ENCODE results near the gene NRM. TPM values are rescaled to one million over a fixed set of nuclear protein-coding genes. Genes with fewer than 3 reads are reported as not detected.
"Not testable (repeated sequence)": the region's sequence is repeated elsewhere in the genome, so short reads cannot be mapped to it uniquely, and the experiment has no call there.

The NRM gene
- total and polyA plus RNA-seq, 2 experiments from 2014 or later, result 13.8 to 33.8 TPM

DNA sequence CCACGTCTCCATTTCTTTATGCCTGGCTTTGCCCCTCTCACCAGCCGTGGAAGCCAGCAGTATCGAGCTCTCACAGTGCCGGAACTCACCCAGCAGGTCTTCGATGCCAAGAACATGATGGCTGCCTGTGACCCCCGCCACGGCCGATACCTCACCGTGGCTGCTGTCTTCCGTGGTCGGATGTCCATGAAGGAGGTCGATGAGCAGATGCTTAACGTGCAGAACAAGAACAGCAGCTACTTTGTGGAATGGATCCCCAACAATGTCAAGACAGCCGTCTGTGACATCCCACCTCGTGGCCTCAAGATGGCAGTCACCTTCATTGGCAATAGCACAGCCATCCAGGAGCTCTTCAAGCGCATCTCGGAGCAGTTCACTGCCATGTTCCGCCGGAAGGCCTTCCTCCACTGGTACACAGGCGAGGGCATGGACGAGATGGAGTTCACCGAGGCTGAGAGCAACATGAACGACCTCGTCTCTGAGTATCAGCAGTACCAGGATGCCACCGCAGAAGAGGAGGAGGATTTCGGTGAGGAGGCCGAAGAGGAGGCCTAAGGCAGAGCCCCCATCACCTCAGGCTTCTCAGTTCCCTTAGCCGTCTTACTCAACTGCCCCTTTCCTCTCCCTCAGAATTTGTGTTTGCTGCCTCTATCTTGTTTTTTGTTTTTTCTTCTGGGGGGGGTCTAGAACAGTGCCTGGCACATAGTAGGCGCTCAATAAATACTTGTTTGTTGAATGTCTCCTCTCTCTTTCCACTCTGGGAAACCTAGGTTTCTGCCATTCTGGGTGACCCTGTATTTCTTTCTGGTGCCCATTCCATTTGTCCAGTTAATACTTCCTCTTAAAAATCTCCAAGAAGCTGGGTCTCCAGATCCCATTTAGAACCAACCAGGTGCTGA lies 33.3 kb upstream of the NRM start:
- peaks cover 37% of the 10 kb centered on the region for H3K79me2 ChIP-seq (replicated peaks; ENCODE audit: insufficient read depth)
- H3K36me3 ChIP-seq (ENCODE audit: insufficient read depth), result peaks cover 34% of the 10 kb centered on the region
- H3K9me3 Mint-ChIP-seq, result peaks cover 11% of the 10 kb centered on the region; the same call in 2 of the 3 replicates
- peaks cover 67% of the 10 kb centered on the region for H3F3A ChIP-seq (replicated peaks; ENCODE audit: low read depth)
- H3K4me3 ChIP-seq; H3K9me2 ChIP-seq (ENCODE audit: insufficient read depth); DNase-seq (ENCODE audit: low spot score); H3K4me1 ChIP-seq (ENCODE audit: insufficient read depth); H3K27me3 ChIP-seq (ENCODE audit: insufficient read depth); H3K4me2 ChIP-seq; ATAC-seq; H2AFZ ChIP-seq: not testable (repeated sequence)
- H3K4me3 Mint-ChIP-seq, result peak overlapping the region; percentile 100
- peak in 1 of 2 experiments; percentile 11; a peak in 1 of 4 replicates for TF ChIP-seq CTCF (conservative IDR thresholded peaks at IDR 0.05; ENCODE audit: low read depth in 2 of 2)
- H3K36me3 Mint-ChIP-seq (ENCODE audit: low read depth), result peaks cover 76% of the 10 kb centered on the region
- H3K27me3 Mint-ChIP-seq (ENCODE audit: insufficient read depth, low read depth, poor library complexity), result peaks cover 67% of the 10 kb centered on the region
- H3K4me1 Mint-ChIP-seq, result peaks cover 31% of the 10 kb centered on the region
- H3K27ac ChIP-seq (ENCODE audit: low read depth), result peak overlapping the region; percentile 70
- H3K27ac Mint-ChIP-seq, result peak overlapping the region; percentile 89
- H4K20me1 ChIP-seq (replicated peaks; ENCODE audit: insufficient read depth), result peaks cover 31% of the 10 kb centered on the region

DNA sequence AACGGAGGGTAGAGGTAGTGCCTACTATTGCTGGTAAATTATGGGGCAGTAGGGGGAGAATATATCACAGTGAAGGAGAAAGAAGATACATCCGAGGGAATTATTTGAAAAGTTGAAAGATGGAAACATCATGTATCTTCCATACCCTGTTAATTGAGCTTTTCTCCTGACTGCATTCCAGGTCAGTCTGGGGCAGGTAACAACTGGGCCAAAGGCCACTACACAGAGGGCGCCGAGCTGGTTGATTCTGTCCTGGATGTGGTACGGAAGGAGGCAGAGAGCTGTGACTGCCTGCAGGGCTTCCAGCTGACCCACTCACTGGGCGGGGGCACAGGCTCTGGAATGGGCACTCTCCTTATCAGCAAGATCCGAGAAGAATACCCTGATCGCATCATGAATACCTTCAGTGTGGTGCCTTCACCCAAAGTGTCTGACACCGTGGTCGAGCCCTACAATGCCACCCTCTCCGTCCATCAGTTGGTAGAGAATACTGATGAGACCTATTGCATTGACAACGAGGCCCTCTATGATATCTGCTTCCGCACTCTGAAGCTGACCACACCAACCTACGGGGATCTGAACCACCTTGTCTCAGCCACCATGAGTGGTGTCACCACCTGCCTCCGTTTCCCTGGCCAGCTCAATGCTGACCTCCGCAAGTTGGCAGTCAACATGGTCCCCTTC lies 32.5 kb upstream of the NRM start:
- H3K27ac Mint-ChIP-seq, result peak overlapping the region; percentile 100
- H3K4me1 ChIP-seq (ENCODE audit: insufficient read depth); ATAC-seq; H3K9me2 ChIP-seq (ENCODE audit: insufficient read depth); H3K27me3 ChIP-seq (ENCODE audit: insufficient read depth); DNase-seq (ENCODE audit: low spot score); H2AFZ ChIP-seq: not testable (repeated sequence)
- H3K4me1 Mint-ChIP-seq, result peaks cover 38% of the 10 kb centered on the region
- Histone ChIP-seq H3F3A (replicated peaks; ENCODE audit: low read depth) (peaks cover 67% of the 10 kb centered on the region), H3K27ac (ENCODE audit: low read depth) (peak overlapping the region; percentile 82), H3K4me2 (peak overlapping the region; percentile 60; the same call in 1 of the 2 replicates), H4K20me1 (replicated peaks; ENCODE audit: insufficient read depth) (peaks cover 31% of the 10 kb centered on the region), H3K4me3 (peak overlapping the region; percentile 94), H3K79me2 (replicated peaks; ENCODE audit: insufficient read depth) (peaks cover 43% of the 10 kb centered on the region), H3K36me3 (ENCODE audit: insufficient read depth) (peaks cover 34% of the 10 kb centered on the region)
- peaks cover 71% of the 10 kb centered on the region for H3K36me3 Mint-ChIP-seq (ENCODE audit: low read depth)
- peak overlapping the region; percentile 100 for H3K4me3 Mint-ChIP-seq
- peaks cover 67% of the 10 kb centered on the region for H3K27me3 Mint-ChIP-seq (ENCODE audit: insufficient read depth, low read depth, poor library complexity)
- peaks cover 11% of the 10 kb centered on the region; the same call in 2 of the 3 replicates for H3K9me3 Mint-ChIP-seq

DNA sequence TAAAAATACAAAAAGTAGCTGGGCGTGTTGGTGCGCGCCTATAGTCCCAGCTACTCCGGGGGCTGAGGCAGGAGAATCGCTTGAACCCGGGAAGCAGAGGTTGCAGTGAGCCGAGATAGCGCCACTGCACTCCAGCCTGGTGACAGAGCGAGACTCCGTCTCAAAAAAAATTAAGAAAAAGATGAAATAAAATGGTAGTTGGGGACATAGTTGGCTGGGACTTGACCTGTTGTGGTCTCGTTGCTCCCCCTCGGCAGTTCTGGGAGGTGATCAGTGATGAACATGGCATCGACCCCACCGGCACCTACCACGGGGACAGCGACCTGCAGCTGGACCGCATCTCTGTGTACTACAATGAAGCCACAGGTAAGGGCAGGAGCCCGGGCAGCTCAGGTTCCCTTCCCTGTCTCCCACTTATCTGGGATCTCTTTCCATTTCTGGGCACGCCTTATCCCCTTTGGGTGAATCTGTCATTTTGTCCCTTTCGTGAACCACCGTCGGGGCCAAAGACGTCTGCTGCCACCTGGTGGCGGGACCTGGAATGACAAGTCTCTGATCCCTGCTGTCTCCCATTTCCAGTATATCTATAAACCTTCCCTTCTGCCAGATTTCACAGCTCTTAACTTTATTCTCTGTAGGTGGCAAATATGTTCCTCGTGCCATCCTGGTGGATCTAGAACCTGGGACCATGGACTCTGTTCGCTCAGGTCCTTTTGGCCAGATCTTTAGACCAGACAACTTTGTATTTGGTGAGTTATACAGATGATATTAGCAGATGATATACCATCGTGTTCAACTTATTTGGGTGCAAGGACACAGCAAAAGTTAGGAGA lies 31.7 kb upstream of the NRM start:
- peaks cover 63% of the 10 kb centered on the region for H3K27me3 Mint-ChIP-seq (ENCODE audit: insufficient read depth, low read depth, poor library complexity)
- H3K27me3 ChIP-seq (ENCODE audit: insufficient read depth), result no peaks in the 10 kb centered on the region
- H3K9me2 ChIP-seq (ENCODE audit: insufficient read depth), result no peaks in the 10 kb centered on the region
- peak overlapping the region; percentile 96 for H3K27ac ChIP-seq (ENCODE audit: low read depth)
- H3K36me3 Mint-ChIP-seq (ENCODE audit: low read depth), result peaks cover 65% of the 10 kb centered on the region
- peaks cover 12% of the 10 kb centered on the region; the same call in 2 of the 3 replicates for H3K9me3 Mint-ChIP-seq
- peaks cover 6% of the 10 kb centered on the region for H3K4me1 ChIP-seq (ENCODE audit: insufficient read depth)
- H3K4me3 ChIP-seq, result peak overlapping the region; percentile 94
- H3K4me1 Mint-ChIP-seq, result peaks cover 41% of the 10 kb centered on the region
- peaks cover 46% of the 10 kb centered on the region for H3K79me2 ChIP-seq (replicated peaks; ENCODE audit: insufficient read depth)
- peaks cover 31% of the 10 kb centered on the region for H4K20me1 ChIP-seq (replicated peaks; ENCODE audit: insufficient read depth)
- peak overlapping the region; percentile 100 for H3K27ac Mint-ChIP-seq
- H2AFZ ChIP-seq, result no peak overlapping the region
- ATAC-seq (peak; percentile 2), DNase-seq (ENCODE audit: low spot score) (peak; percentile 85)
- H3K4me3 Mint-ChIP-seq, result peak overlapping the region; percentile 100
- H3F3A ChIP-seq (replicated peaks; ENCODE audit: low read depth), result peaks cover 65% of the 10 kb centered on the region
- peak overlapping the region; percentile 88 for H3K4me2 ChIP-seq
- peaks cover 34% of the 10 kb centered on the region for H3K36me3 ChIP-seq (ENCODE audit: insufficient read depth)
- TF ChIP-seq JUNB (IDR thresholded peaks at IDR 0.05; ENCODE audit: unreplicated experiment), result no peak
- TF ChIP-seq, protein P1, sequence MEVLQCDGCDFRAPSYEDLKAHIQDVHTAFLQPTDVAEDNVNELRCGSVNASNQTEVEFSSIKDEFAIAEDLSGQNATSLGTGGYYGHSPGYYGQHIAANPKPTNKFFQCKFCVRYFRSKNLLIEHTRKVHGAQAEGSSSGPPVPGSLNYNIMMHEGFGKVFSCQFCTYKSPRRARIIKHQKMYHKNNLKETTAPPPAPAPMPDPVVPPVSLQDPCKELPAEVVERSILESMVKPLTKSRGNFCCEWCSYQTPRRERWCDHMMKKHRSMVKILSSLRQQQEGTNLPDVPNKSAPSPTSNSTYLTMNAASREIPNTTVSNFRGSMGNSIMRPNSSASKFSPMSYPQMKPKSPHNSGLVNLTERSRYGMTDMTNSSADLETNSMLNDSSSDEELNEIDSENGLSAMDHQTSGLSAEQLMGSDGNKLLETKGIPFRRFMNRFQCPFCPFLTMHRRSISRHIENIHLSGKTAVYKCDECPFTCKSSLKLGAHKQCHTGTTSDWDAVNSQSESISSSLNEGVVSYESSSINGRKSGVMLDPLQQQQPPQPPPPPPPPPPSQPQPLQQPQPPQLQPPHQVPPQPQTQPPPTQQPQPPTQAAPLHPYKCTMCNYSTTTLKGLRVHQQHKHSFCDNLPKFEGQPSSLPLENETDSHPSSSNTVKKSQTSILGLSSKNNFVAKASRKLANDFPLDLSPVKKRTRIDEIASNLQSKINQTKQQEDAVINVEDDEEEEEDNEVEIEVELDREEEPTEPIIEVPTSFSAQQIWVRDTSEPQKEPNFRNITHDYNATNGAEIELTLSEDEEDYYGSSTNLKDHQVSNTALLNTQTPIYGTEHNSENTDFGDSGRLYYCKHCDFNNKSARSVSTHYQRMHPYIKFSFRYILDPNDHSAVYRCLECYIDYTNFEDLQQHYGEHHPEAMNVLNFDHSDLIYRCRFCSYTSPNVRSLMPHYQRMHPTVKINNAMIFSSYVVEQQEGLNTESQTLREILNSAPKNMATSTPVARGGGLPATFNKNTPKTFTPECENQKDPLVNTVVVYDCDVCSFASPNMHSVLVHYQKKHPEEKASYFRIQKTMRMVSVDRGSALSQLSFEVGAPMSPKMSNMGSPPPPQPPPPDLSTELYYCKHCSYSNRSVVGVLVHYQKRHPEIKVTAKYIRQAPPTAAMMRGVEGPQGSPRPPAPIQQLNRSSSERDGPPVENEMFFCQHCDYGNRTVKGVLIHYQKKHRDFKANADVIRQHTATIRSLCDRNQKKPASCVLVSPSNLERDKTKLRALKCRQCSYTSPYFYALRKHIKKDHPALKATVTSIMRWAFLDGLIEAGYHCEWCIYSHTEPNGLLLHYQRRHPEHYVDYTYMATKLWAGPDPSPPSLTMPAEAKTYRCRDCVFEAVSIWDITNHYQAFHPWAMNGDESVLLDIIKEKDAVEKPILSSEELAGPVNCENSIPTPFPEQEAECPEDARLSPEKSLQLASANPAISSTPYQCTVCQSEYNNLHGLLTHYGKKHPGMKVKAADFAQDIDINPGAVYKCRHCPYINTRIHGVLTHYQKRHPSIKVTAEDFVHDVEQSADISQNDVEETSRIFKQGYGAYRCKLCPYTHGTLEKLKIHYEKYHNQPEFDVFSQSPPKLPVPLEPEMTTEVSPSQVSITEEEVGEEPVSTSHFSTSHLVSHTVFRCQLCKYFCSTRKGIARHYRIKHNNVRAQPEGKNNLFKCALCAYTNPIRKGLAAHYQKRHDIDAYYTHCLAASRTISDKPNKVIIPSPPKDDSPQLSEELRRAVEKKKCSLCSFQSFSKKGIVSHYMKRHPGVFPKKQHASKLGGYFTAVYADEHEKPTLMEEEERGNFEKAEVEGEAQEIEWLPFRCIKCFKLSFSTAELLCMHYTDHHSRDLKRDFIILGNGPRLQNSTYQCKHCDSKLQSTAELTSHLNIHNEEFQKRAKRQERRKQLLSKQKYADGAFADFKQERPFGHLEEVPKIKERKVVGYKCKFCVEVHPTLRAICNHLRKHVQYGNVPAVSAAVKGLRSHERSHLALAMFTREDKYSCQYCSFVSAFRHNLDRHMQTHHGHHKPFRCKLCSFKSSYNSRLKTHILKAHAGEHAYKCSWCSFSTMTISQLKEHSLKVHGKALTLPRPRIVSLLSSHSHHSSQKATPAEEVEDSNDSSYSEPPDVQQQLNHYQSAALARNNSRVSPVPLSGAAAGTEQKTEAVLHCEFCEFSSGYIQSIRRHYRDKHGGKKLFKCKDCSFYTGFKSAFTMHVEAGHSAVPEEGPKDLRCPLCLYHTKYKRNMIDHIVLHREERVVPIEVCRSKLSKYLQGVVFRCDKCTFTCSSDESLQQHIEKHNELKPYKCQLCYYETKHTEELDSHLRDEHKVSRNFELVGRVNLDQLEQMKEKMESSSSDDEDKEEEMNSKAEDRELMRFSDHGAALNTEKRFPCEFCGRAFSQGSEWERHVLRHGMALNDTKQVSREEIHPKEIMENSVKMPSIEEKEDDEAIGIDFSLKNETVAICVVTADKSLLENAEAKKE (CRISPR knock-in tag; IDR thresholded peaks at IDR 0.05), result no peak
